Esophagus squamous epithelium (tissue), 4 donors: ENCODE data around the gene APBA2.

Source experiments
- CTCF ChIP-seq, 6 experiments: fragments of 450-650 bp in 4 of 6; fragments of 200-600 bp in 2 of 6; sonication (generic) in 2 of 6; IDR thresholded peaks; one replicate each; pipeline ENCODE4 v1.5.1; 2016 to 2019; ENCODE audit warnings: antibody characterized with exemption in 6 of 6, mild to moderate bottlenecking in 4 of 6, moderate library complexity in 4 of 6
- POLR2A ChIP-seq, 4 donors: fragments of 450-650 bp; IDR thresholded peaks; one replicate each; pipeline ENCODE4 v1.6.1; 2017; ENCODE audit warnings: antibody characterized with exemption in 4 of 4, mild to moderate bottlenecking in 4 of 4, moderate library complexity in 3 of 4

GRCh38 chr15:29031502-29032228 is 145.9 kb downstream of the APBA2 start:
- TF ChIP-seq CTCF (IDR thresholded peaks at IDR 0.05) (no peak), POLR2A (IDR thresholded peaks at IDR 0.05) (no peak)
